ENCODE measurements around the gene UCK1. TPM values are rescaled to one million over a fixed set of nuclear protein-coding genes. Genes with fewer than 3 reads are reported as not detected.

Gene UCK1
- total and polyA plus RNA-seq, 2 of the 8 experiments (the other 6 are each of a cell fraction or from before 2014, with no cell fraction given), result 35.1 to 42.0 TPM

DNA sequence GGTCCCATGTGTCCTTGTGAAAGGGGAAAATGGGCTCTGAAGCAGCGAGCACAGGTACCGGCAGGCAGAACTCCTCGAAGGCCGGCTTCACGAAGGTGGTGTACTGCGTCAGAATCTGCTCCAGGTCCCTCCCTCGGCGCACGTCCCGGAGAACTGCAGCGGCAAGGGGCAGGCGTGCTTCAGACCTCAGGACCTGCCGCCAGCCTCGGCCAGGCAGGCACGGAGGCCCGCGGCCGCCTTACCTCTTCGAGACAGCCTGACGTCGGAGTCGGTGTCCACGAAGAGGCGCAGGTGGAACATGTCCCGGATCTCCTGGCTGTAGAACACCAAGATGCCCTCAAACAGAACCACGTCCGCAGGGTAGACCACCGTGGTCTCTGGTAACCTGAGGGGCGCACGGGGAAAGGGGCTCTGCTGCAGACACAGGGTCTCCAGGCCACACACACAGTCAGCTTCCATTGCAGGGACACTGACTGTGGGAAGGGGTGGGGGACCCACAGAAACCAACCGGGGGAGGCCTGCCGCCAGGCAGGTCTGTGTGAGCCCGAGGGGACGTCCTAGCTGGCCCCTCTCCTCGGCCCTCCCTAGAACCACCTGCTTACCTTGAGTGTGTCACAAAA lies 2.1 kb downstream of the UCK1 start:
- ChIA-PET POLR2A (ENCODE audit: partially characterized antibody) (interaction anchor here (0.6 to 5.0 kb wide), 2 partner anchors 10 to 204 kb away, joined by 3 to 22 read pairs; no protein-coding TSS in a partner anchor), CTCF (ENCODE audit: partially characterized antibody) (interaction anchor here (0.7 to 1.4 kb wide), 3 partner anchors 10 to 194 kb away, joined by 3 to 4 read pairs (median 3); no protein-coding TSS in a partner anchor)
- Histone ChIP-seq H2BK120ac (replicated peaks; ENCODE audit: low read depth, low read length) (no peak overlapping the region), H3K27ac (ENCODE audit: low read depth, low read length) (no peak overlapping the region), H4K20me1 (replicated peaks in 1 of 2; ENCODE audit: control insufficient read depth in 1 of 2, insufficient read depth in 2 of 2, low read length in 2 of 2) (peaks cover 3 to 6% of the 10 kb centered on the region in 2 experiments), H3K14ac (ENCODE audit: insufficient read length) (no peak overlapping the region), H3K36me3 (ENCODE audit: control insufficient read depth in 2 of 4, insufficient read depth in 4 of 4, low read length in 3 of 4) (peaks cover 14 to 41% (median 32%) of the 10 kb centered on the region in 4 experiments; a peak in 7 of 8 replicates), H3K79me1 (ENCODE audit: low read depth, low read length) (0 out of 2 replicates have a peak, but pooled peaks cover 4% of the 10 kb centered on the region), H3K56ac (replicated peaks; ENCODE audit: insufficient read length, low read depth, low read length) (no peak overlapping the region), H4K5ac (ENCODE audit: insufficient read length, low read depth, low read length) (no peak overlapping the region), H3K27me3 (replicated peaks in 1 of 4; ENCODE audit: control insufficient read depth in 3 of 4, extremely low read depth in 1 of 4, insufficient read depth in 3 of 4, low read length in 3 of 4) (no peaks in the 10 kb centered on the region), H3K23ac (ENCODE audit: insufficient read length) (no peak overlapping the region), H3K9me3 (ENCODE audit: insufficient read depth in 2 of 2, low read depth in 1 of 2, low read length in 1 of 2) (no peaks in the 10 kb centered on the region), H3K18ac (ENCODE audit: extremely low read depth, low read length) (no peak overlapping the region), H3K4me3 (ENCODE audit: extremely low read depth in 1 of 4, insufficient read depth in 2 of 4, low read depth in 3 of 4, low read length in 4 of 4) (no peak overlapping the region), H3K4ac (replicated peaks; ENCODE audit: insufficient read length, low read depth, low read length) (no peak overlapping the region), H3K4me1 (replicated peaks in 1 of 4; ENCODE audit: control insufficient read depth in 3 of 4, insufficient read depth in 4 of 4, low read length in 3 of 4) (peaks cover 0 to 8% (median 4%) of the 10 kb centered on the region in 4 experiments; a peak in 6 of 7 replicates), H2AK5ac (ENCODE audit: low read depth, low read length) (no peak overlapping the region), H2BK15ac (ENCODE audit: low read length) (no peak overlapping the region), H2AFZ (ENCODE audit: low read length) (no peak overlapping the region), H4K8ac (ENCODE audit: extremely low read depth, insufficient read depth, low read length) (no peak overlapping the region), H2BK5ac (ENCODE audit: low read depth, low read length) (no peak overlapping the region), H4K91ac (replicated peaks; ENCODE audit: insufficient read length, low read length) (no peak overlapping the region), H2BK20ac (ENCODE audit: low read length) (no peak overlapping the region), H3K9ac (replicated peaks in 1 of 4; ENCODE audit: extremely low read depth in 1 of 4, low read depth in 3 of 4, low read length in 3 of 4) (no peak overlapping the region), H3K23me2 (ENCODE audit: low read depth, low read length) (peaks cover 5% of the 10 kb centered on the region; the same call in 1 of the 2 replicates), H3K79me2 (ENCODE audit: control insufficient read depth in 1 of 2, insufficient read depth in 2 of 2, low read length in 2 of 2) (peaks cover 0 to 6% of the 10 kb centered on the region in 2 experiments; a peak in 1 of 4 replicates), H3K4me2 (ENCODE audit: insufficient read depth in 1 of 2, low read depth in 2 of 2, low read length in 2 of 2) (no peak overlapping the region), H2BK12ac (ENCODE audit: low read depth, low read length) (no peak overlapping the region)
- no peak for FAIRE-seq
- no peak for DNase-seq (ENCODE audit: low read depth in 1 of 2, low spot score in 2 of 2)
- WGBS, 2 experiments (ENCODE audit: extremely low coverage in 1 of 2, insufficient coverage in 1 of 2, insufficient read length in 1 of 2, insufficient replicate concordance in 2 of 2, low coverage in 1 of 2, low lambda C conversion rate in 2 of 2, missing lambda C conversion rate in 1 of 2), result 95% methylated on average over 35 of the region's 35 CpGs; no CpG with 5 or more reads in 1 of the 2 experiments
- no peak for TF ChIP-seq EGR1 (IDR thresholded peaks at IDR 0.05; ENCODE audit: borderline replicate concordance, low read depth, low read length)
- no peak for TF ChIP-seq BCL11A (IDR thresholded peaks at IDR 0.05; ENCODE audit: low read depth in 2 of 2, low read length in 2 of 2)
- TF ChIP-seq KDM1A (IDR thresholded peaks at IDR 0.05; ENCODE audit: borderline replicate concordance, low read length), result no peak
- TF ChIP-seq, protein P1, sequence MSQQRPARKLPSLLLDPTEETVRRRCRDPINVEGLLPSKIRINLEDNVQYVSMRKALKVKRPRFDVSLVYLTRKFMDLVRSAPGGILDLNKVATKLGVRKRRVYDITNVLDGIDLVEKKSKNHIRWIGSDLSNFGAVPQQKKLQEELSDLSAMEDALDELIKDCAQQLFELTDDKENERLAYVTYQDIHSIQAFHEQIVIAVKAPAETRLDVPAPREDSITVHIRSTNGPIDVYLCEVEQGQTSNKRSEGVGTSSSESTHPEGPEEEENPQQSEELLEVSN (IDR thresholded peaks at IDR 0.05), result no peak
- no peak for TF ChIP-seq EZH2 (IDR thresholded peaks at IDR 0.05; ENCODE audit: low read depth, low read length, severe bottlenecking)
- no peak for TF ChIP-seq ZNF274 (IDR thresholded peaks at IDR 0.05; ENCODE audit: borderline replicate concordance, extremely low read depth, low read length)
- no peak for TF ChIP-seq FOSL1 (IDR thresholded peaks at IDR 0.05; ENCODE audit: insufficient read depth, low read depth, low read length)

All from H1 (cell line).